IPS DF 6.9 (cell line): ENCODE results near the gene SS18.

Experiments used
- DNase-seq: peaks from one replicate; pipeline ENCODE4 v3.0.0-alpha.2; 2013; ENCODE audit warnings: low read depth, low spot score
- H3K27ac ChIP-seq: one replicate; pipeline ENCODE4 v1.5.1; 2013; ENCODE audit warnings: low read length, control low read depth
- H3K27me3 ChIP-seq: 2 replicates; pipeline ENCODE4 v1.6.1; 2013; ENCODE audit warnings: mild to moderate bottlenecking, low read length; ENCODE audit not compliant: control insufficient read depth, insufficient read depth
- H3K36me3 ChIP-seq: 2 replicates; pipeline ENCODE4 v1.6.1; 2013; ENCODE audit warnings: low read length; ENCODE audit not compliant: control insufficient read depth, insufficient read depth
- H3K4me1 ChIP-seq: 2 replicates; pipeline ENCODE4 v1.6.1; 2013; ENCODE audit warnings: low read length; ENCODE audit not compliant: control insufficient read depth, insufficient read depth
- H3K4me3 ChIP-seq: 2 replicates; pipeline ENCODE4 v1.5.1; 2013; ENCODE audit warnings: mild to moderate bottlenecking, low read length
- H3K9me3 ChIP-seq: 2 replicates; pipeline ENCODE4 v1.6.1; 2013; ENCODE audit warnings: low read length, inconsistent platforms; ENCODE audit not compliant: control insufficient read depth, insufficient read depth
- WGBS: extraction: QIAGEN DNeasy Blood & Tissue Kit; methylation state at CpG from one replicate; pipeline ENCODE4 v1.1.7; 2013; ENCODE audit warnings: mixed read lengths, missing lambda C conversion rate; ENCODE audit not compliant: insufficient read length, insufficient coverage; 5-methylcytosine and 5-hydroxymethylcytosine counted together

Gene SS18

GRCh38 chr18:26103579-26103978, 13.2 kb upstream of the SS18 start:
- no CpG with 5 or more reads among the region's 5 CpGs for WGBS
- Histone ChIP-seq H3K27ac (no peak overlapping the region), H3K9me3 (no peaks in the 10 kb centered on the region), H3K4me1 (no peaks in the 10 kb centered on the region), H3K4me3 (no peak overlapping the region), H3K27me3 (no peaks in the 10 kb centered on the region), H3K36me3 (no peaks in the 10 kb centered on the region)
- DNase-seq, result peak; percentile 70

- H3K4me3 ChIP-seq, result no peak overlapping the region
- no peak for DNase-seq
- H3K36me3 ChIP-seq, result no peaks in the 10 kb centered on the region
- WGBS, result no CpG with 5 or more reads among the region's 5 CpGs
- no peaks in the 10 kb centered on the region for H3K4me1 ChIP-seq
- H3K9me3 ChIP-seq, result no peaks in the 10 kb centered on the region
- H3K27ac ChIP-seq, result no peak overlapping the region
- no peaks in the 10 kb centered on the region for H3K27me3 ChIP-seq
Observed at GRCh38 chr18:26097563-26097962, 7.2 kb upstream of the SS18 start.

GRCh38 chr18:26096852-26097251, 6.4 kb upstream of the SS18 start:
- H3K9me3 ChIP-seq, result no peaks in the 10 kb centered on the region
- H3K27ac ChIP-seq, result no peak overlapping the region
- no peaks in the 10 kb centered on the region for H3K36me3 ChIP-seq
- no CpG with 5 or more reads among the region's 1 CpG for WGBS
- DNase-seq, result no peak
- no peaks in the 10 kb centered on the region for H3K27me3 ChIP-seq
- H3K4me1 ChIP-seq, result no peaks in the 10 kb centered on the region
- no peak overlapping the region for H3K4me3 ChIP-seq

DNA sequence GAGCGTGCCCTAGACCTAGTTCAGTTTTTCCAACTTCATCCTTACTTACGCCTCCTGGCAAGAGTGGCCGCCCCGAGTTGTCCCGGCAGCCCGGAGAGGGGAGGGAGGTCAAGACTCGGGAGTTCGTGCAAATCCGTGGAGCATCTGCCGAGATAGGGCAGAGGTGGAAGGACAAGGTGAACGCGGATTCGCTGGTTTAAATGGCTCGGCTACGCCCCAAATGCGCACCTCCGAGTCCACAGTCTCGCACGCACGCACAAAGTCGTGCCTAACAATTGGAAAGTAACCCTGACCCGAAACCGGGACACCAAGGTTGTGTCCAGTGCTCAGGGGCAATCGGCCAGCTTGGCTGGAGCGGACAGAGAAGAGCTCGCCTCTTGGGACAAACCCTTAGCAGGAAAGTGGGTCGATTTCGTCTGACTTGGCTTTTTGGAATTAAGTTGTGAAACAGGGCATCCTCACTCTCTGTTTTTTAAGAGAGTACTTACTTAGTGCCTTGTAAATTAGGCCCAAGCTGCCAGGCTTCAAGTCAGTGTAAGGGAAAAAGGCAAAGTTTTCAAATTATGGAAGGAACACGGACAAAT, 726 bp upstream of the SS18 start:
- no peak for DNase-seq
- no peaks in the 10 kb centered on the region for H3K36me3 ChIP-seq
- no peaks in the 10 kb centered on the region for H3K4me1 ChIP-seq
- no peaks in the 10 kb centered on the region for H3K27me3 ChIP-seq
- H3K9me3 ChIP-seq, result no peaks in the 10 kb centered on the region
- peak overlapping the region; percentile 85 for H3K4me3 ChIP-seq
- H3K27ac ChIP-seq, result no peak overlapping the region
- WGBS, result no CpG with 5 or more reads among the region's 29 CpGs

GRCh38 chr18:26089293-26090129, 902 bp downstream of the SS18 start:
- no peak overlapping the region for H3K27ac ChIP-seq
- H3K27me3 ChIP-seq, result no peaks in the 10 kb centered on the region
- no CpG with 5 or more reads among the region's 35 CpGs for WGBS
- no peaks in the 10 kb centered on the region for H3K4me1 ChIP-seq
- no peaks in the 10 kb centered on the region for H3K9me3 ChIP-seq
- DNase-seq, result no peak
- peak overlapping the region; percentile 85; the same call in 1 of the 2 replicates for H3K4me3 ChIP-seq
- H3K36me3 ChIP-seq, result no peaks in the 10 kb centered on the region

DNA sequence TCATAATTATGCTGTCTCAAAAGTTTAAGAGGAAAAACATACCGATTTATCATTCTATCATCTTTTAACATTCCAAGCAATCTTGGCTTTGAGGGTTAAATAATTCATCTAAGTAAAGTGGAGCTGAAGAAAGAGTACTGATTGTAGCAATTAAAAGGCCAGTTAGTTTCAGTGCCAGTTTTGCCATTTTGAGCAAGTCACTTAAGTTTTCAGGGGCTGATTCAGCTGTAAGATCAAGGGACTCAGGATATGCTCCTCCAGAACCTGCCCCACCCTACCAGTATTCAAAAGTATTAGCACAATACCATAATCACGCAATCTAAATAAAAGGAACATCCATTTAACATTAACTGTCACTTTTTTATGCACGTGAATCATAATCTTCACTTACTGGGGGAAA, 1.9 kb downstream of the SS18 start:
- WGBS, result 100% methylated on average over 2 of the region's 3 CpGs

GRCh38 chr18:26086959-26087358, 3.5 kb downstream of the SS18 start:
- Histone ChIP-seq H3K9me3 (no peaks in the 10 kb centered on the region), H3K27me3 (no peaks in the 10 kb centered on the region), H3K36me3 (no peaks in the 10 kb centered on the region), H3K4me1 (no peaks in the 10 kb centered on the region), H3K4me3 (no peak overlapping the region), H3K27ac (no peak overlapping the region)
- DNase-seq, result no peak
- no CpG with 5 or more reads among the region's 6 CpGs for WGBS

More for the DNA sequence above, 1.9 kb downstream of the SS18 start:
- no peak overlapping the region for H3K27ac ChIP-seq
- DNase-seq, result no peak
- H3K27me3 ChIP-seq, result no peaks in the 10 kb centered on the region
- H3K9me3 ChIP-seq, result no peaks in the 10 kb centered on the region
- H3K36me3 ChIP-seq, result no peaks in the 10 kb centered on the region
- H3K4me1 ChIP-seq, result no peaks in the 10 kb centered on the region
- H3K4me3 ChIP-seq, result no peak overlapping the region

- WGBS, result no CpG with 5 or more reads among the region's 5 CpGs
- Histone ChIP-seq H3K9me3 (no peaks in the 10 kb centered on the region), H3K36me3 (0 out of 2 replicates have a peak, but pooled peaks cover 2% of the 10 kb centered on the region), H3K27ac (no peak overlapping the region), H3K27me3 (no peaks in the 10 kb centered on the region), H3K4me1 (no peaks in the 10 kb centered on the region), H3K4me3 (no peak overlapping the region)
- DNase-seq, result no peak
Observed at GRCh38 chr18:26085056-26085455, 5.4 kb downstream of the SS18 start.

DNA sequence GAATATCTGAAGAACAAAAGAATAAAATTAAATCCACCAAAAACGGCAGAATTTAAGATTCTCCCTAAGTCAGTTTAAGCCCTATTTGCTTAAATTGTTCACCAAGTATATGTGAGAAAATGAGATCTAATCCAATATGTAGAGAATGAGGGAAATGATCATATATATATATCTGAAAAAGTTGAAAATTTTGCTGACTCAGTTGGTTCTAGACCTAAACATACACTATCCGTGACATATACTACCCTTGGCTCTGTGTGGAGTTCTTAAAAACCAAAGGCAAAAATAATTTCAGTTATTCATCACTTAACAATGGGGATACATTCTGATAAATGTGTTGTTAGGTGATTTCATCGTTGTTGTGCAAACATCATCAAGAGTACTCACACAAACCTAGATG, 7.3 kb downstream of the SS18 start:
- no peak overlapping the region for H3K27ac ChIP-seq
- no peaks in the 10 kb centered on the region for H3K27me3 ChIP-seq
- 0 out of 2 replicates have a peak, but pooled peaks cover 2% of the 10 kb centered on the region for H3K36me3 ChIP-seq
- H3K4me3 ChIP-seq, result no peak overlapping the region
- no peak for DNase-seq
- no CpG with 5 or more reads among the region's 3 CpGs for WGBS
- H3K9me3 ChIP-seq, result no peaks in the 10 kb centered on the region
- H3K4me1 ChIP-seq, result no peaks in the 10 kb centered on the region

GRCh38 chr18:26082475-26082874, 7.9 kb downstream of the SS18 start:
- no peak for DNase-seq
- Histone ChIP-seq H3K4me1 (no peaks in the 10 kb centered on the region), H3K27ac (no peak overlapping the region), H3K27me3 (no peaks in the 10 kb centered on the region), H3K9me3 (no peaks in the 10 kb centered on the region), H3K4me3 (no peak overlapping the region), H3K36me3 (0 out of 2 replicates have a peak, but pooled peaks cover 2% of the 10 kb centered on the region)
- no CpG with 5 or more reads among the region's 3 CpGs for WGBS
